Smooth muscle cell (in vitro differentiated cells): ENCODE data around the gene SCARF2. TPM values are rescaled to one million over a fixed set of nuclear protein-coding genes. Genes with fewer than 3 reads are reported as not detected.

ENCODE experiments used
- DNase-seq: peaks from one replicate; lab custom pipeline; 2025; ENCODE audit not compliant: unreplicated experiment; lab: John Stamatoyannopoulos, UW
- H2AFZ ChIP-seq: fragments of 200-600 bp; sonication (generic); 2 replicates; pipeline ENCODE4 v1.6.0; 2016; ENCODE audit warnings: antibody characterized with exemption, low read depth, mild to moderate bottlenecking
- H3F3A ChIP-seq: fragments of 200-600 bp; sonication (generic); 2 replicates; pipeline ENCODE4 v1.6.0; 2017; ENCODE audit warnings: antibody characterized with exemption, low read depth
- H3K27ac ChIP-seq: fragments of 200-600 bp; sonication (generic); 2 replicates; pipeline ENCODE4 v1.5.1; 2016; ENCODE audit warnings: low read depth, mild to moderate bottlenecking
- H3K27me3 ChIP-seq: fragments of 200-600 bp; sonication (generic); 2 replicates; pipeline ENCODE4 v1.6.1; 2016; ENCODE audit warnings: low read depth, mild to moderate bottlenecking
- H3K36me3 ChIP-seq: fragments of 200-600 bp; sonication (generic); 2 replicates; pipeline ENCODE4 v1.5.1; 2016; ENCODE audit warnings: low read depth
- H3K4me1 ChIP-seq: fragments of 200-600 bp; sonication (generic); 2 replicates; pipeline ENCODE4 v1.5.1; 2016; ENCODE audit warnings: low read depth
- H3K4me2 ChIP-seq: fragments of 200-600 bp; sonication (generic); 2 replicates; pipeline ENCODE4 v1.6.0; 2016; ENCODE audit warnings: mild to moderate bottlenecking
- H3K4me3 ChIP-seq: fragments of 200-600 bp; sonication (generic); 2 replicates; pipeline ENCODE4 v1.5.1; 2016; ENCODE audit warnings: mild to moderate bottlenecking
- H3K79me2 ChIP-seq: fragments of 200-600 bp; sonication (generic); 2 replicates; pipeline ENCODE4 v1.6.0; 2016; ENCODE audit warnings: low read depth, mild to moderate bottlenecking
- H3K9ac ChIP-seq: fragments of 200-600 bp; sonication (generic); 2 replicates; pipeline ENCODE4 v1.6.0; 2016; ENCODE audit warnings: low read depth
- H3K9me3 ChIP-seq: fragments of 200-600 bp; sonication (generic); replicated peaks from 2 replicates; pipeline ENCODE4 v1.5.1; 2016; ENCODE audit warnings: low read depth
- H4K20me1 ChIP-seq: fragments of 200-600 bp; sonication (generic); 2 replicates; pipeline ENCODE4 v1.6.0; 2016; ENCODE audit warnings: low read depth
- WGBS: methylation state at CpG from one replicate; pipeline ENCODE4 v1.1.7; 2016; ENCODE audit warnings: low lambda C conversion rate; 5-methylcytosine and 5-hydroxymethylcytosine counted together
- polyA plus RNA-seq: library from polyadenylated mRNA; unstranded; fragments of >200 nt; fragmentation: Nextera tagmentation; extraction: Ambion mirVana; gene quantifications from 2 replicates; pipeline ENCODE4 v1.2.1, GENCODE V29; 2016
- total RNA-seq: library from RNA; depleted of rRNA; stranded (reverse); fragments of >200 nt; gene quantifications from 2 replicates; pipeline ENCODE4 v1.2.3, GENCODE V29; 2014
- TF ChIP-seq, protein P1 (sequence below): fragments of 200-600 bp; sonication (generic); IDR thresholded peaks from 2 replicates; pipeline ENCODE4 v1.5.1; 2017; ENCODE audit warnings: borderline replicate concordance, mild to moderate bottlenecking, antibody characterized with exemption; ENCODE audit not compliant: insufficient read depth, poor library complexity, severe bottlenecking

Gene SCARF2
- total and polyA plus RNA-seq, 2 experiments from 2014 or later, result 30.9 to 89.8 TPM

DNA sequence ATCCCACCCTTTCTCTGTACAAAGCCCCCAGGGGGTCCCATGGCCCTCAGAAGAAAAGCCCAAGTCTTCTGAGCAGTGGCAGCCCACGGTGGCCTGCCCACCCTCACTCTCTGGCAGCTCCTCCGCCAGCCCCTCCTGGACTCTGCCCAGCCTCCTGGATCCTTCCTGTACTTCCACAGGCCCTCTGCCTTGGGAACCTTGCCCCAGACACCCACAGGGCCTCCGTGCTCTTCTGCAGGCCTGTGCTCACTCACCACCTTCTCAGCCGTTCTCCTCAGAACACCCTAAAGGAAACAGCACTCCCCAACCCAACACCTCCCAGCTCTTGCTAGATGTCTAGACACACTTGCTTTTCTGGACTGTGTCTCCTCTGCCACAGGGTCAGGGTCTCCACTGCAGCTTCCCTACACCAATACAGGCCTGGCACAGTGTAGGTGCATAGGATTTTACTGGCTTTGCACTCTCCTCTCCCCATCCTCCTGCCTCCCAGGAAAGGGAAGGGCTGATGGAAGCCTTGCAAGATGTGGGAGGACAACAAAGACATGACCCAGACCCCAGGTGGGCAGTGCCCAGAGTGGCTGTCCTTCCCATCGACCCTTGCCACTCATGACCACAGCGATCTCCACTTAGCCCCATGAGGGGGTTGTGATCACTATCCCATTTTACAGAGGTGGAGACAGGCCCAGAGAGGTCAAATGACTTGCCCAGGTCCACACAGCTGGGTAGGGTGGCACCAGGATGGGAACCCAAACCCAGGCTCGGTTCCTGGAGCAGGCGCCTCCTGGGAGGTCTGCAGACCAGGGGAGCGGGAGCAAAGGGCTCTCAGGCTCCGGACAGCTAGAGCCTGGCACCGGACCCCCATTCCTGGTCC, 2.0 kb downstream of the SCARF2 start:
- Histone ChIP-seq H3K4me3 (peak overlapping the region; percentile 67), H3K27me3 (no peaks in the 10 kb centered on the region), H2AFZ (no peak overlapping the region), H3K79me2 (peaks cover 46% of the 10 kb centered on the region), H3K4me2 (peak overlapping the region; percentile 100), H3K9ac (peak overlapping the region; percentile 83), H3K9me3 (no peaks in the 10 kb centered on the region), H3K27ac (peak overlapping the region; percentile 54), H3K4me1 (peaks cover 12% of the 10 kb centered on the region), H3K36me3 (no peaks in the 10 kb centered on the region), H3F3A (peaks cover 10% of the 10 kb centered on the region), H4K20me1 (peaks cover 59% of the 10 kb centered on the region)
- no peak for DNase-seq
- TF ChIP-seq, protein P1, sequence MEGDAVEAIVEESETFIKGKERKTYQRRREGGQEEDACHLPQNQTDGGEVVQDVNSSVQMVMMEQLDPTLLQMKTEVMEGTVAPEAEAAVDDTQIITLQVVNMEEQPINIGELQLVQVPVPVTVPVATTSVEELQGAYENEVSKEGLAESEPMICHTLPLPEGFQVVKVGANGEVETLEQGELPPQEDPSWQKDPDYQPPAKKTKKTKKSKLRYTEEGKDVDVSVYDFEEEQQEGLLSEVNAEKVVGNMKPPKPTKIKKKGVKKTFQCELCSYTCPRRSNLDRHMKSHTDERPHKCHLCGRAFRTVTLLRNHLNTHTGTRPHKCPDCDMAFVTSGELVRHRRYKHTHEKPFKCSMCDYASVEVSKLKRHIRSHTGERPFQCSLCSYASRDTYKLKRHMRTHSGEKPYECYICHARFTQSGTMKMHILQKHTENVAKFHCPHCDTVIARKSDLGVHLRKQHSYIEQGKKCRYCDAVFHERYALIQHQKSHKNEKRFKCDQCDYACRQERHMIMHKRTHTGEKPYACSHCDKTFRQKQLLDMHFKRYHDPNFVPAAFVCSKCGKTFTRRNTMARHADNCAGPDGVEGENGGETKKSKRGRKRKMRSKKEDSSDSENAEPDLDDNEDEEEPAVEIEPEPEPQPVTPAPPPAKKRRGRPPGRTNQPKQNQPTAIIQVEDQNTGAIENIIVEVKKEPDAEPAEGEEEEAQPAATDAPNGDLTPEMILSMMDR, result no peak
- 43% methylated on average over 8 of the region's 11 CpGs for WGBS

DNA sequence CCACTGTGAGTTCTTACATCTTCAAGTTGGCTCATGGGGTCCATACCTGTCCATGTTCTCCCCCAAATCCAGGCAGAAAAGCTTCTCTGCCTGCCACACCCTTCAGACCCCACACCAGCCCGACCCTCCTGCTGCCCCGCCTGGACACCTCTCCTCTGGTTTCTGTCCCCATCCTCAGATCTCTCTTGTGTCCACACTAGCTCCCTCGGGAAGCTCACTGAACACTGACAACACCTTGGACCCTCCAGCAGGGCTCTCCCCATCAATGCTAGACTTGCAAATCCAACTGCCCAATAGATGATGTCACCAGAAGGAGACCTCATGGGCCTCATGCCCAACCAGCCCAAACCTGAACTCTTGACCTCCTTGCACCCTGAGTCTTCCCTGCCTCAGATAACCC, 2.9 kb downstream of the SCARF2 start:
- peaks cover 8% of the 10 kb centered on the region for H3F3A ChIP-seq
- DNase-seq, result no peak
- no peaks in the 10 kb centered on the region for H3K9me3 ChIP-seq
- H3K27ac ChIP-seq, result no peak overlapping the region
- H4K20me1 ChIP-seq, result peaks cover 68% of the 10 kb centered on the region
- no peaks in the 10 kb centered on the region for H3K27me3 ChIP-seq
- H3K36me3 ChIP-seq, result no peaks in the 10 kb centered on the region
- 100% methylated on average over 3 of the region's 3 CpGs for WGBS
- no peak overlapping the region for H2AFZ ChIP-seq
- TF ChIP-seq, protein P1, result no peak
- peaks cover 12% of the 10 kb centered on the region for H3K4me1 ChIP-seq
- H3K9ac ChIP-seq, result no peak overlapping the region
- peaks cover 50% of the 10 kb centered on the region for H3K79me2 ChIP-seq
- no peak overlapping the region for H3K4me3 ChIP-seq
- no peak overlapping the region for H3K4me2 ChIP-seq

- Histone ChIP-seq H3K4me2 (peak overlapping the region; percentile 31), H3K4me1 (peaks cover 12% of the 10 kb centered on the region), H2AFZ (no peak overlapping the region), H3K79me2 (peaks cover 50% of the 10 kb centered on the region), H3K9me3 (no peaks in the 10 kb centered on the region), H3K27ac (no peak overlapping the region), H3K27me3 (no peaks in the 10 kb centered on the region), H3K4me3 (no peak overlapping the region), H4K20me1 (peaks cover 72% of the 10 kb centered on the region), H3K36me3 (no peaks in the 10 kb centered on the region), H3F3A (peaks cover 4% of the 10 kb centered on the region), H3K9ac (no peak overlapping the region)
- DNase-seq, result no peak
- TF ChIP-seq, protein P1, result no peak
- 94% methylated on average over 12 of the region's 12 CpGs for WGBS
Observed at GRCh38 chr22:20434264-20434751, 3.3 kb downstream of the SCARF2 start.
